SJCRH30 (cell line): ENCODE data around the gene PROCR. TPM values are rescaled to one million over a fixed set of nuclear protein-coding genes. Genes with fewer than 3 reads are reported as not detected.
"Not testable (repeated sequence)": the region's sequence is repeated elsewhere in the genome, so short reads cannot be mapped to it uniquely, and the experiment has no call there.

Experiments
- DNase-seq, 2 experiments: peaks; one replicate each; pipeline ENCODE4 v3.0.0-alpha.2; 2015 to 2020
- H3K27ac ChIP-seq: fragments of 250-450 bp; sonication (Bioruptor Pico); 2 replicates; pipeline ENCODE4 v1.5.1; 2020; ENCODE audit warnings: mild to moderate bottlenecking, moderate library complexity
- H3K27me3 ChIP-seq: fragments of 250-450 bp; sonication (Bioruptor Pico); 2 replicates; pipeline ENCODE4 v1.5.1; 2020; ENCODE audit warnings: mild to moderate bottlenecking, moderate library complexity
- H3K36me3 ChIP-seq: fragments of 250-450 bp; sonication (Bioruptor Pico); 2 replicates; pipeline ENCODE4 v1.5.1; 2020; ENCODE audit warnings: mild to moderate bottlenecking, moderate library complexity
- H3K4me1 ChIP-seq: fragments of 250-450 bp; sonication (Bioruptor Pico); 2 replicates; pipeline ENCODE4 v1.5.1; 2020; ENCODE audit warnings: mild to moderate bottlenecking, moderate library complexity
- H3K4me3 ChIP-seq: fragments of 250-450 bp; sonication (Bioruptor Pico); 2 replicates; pipeline ENCODE4 v1.5.1; 2020; ENCODE audit warnings: mild to moderate bottlenecking, moderate library complexity
- H3K9me3 ChIP-seq: fragments of 250-450 bp; sonication (Bioruptor Pico); replicated peaks from 2 replicates; pipeline ENCODE4 v1.5.1; 2020; ENCODE audit warnings: mild to moderate bottlenecking, moderate library complexity
- total RNA-seq: library from RNA; depleted of rRNA; stranded (reverse); fragments of >200 nt; shearing (Covaris generic); gene quantifications from 2 replicates; pipeline ENCODE4 v1.2.3, GENCODE V29; 2014

PROCR gene
- total RNA-seq, 1 experiment from 2014 or later = 9.0 TPM

GRCh38 chr20:35199740-35200139 lies 27.9 kb downstream of the PROCR start:
- Histone ChIP-seq H3K27me3 (no peaks in the 10 kb centered on the region), H3K27ac (no peak overlapping the region), H3K4me1 (no peaks in the 10 kb centered on the region), H3K36me3 (no peaks in the 10 kb centered on the region), H3K9me3 (peaks cover 10% of the 10 kb centered on the region), H3K4me3 (no peak overlapping the region)
- no peak for DNase-seq

GRCh38 chr20:35200267-35200666 lies 28.4 kb downstream of the PROCR start:
- peaks cover 10% of the 10 kb centered on the region for H3K9me3 ChIP-seq
- H3K4me1 ChIP-seq = no peaks in the 10 kb centered on the region
- H3K4me3 ChIP-seq = no peak overlapping the region
- no peaks in the 10 kb centered on the region for H3K36me3 ChIP-seq
- no peak for DNase-seq
- H3K27ac ChIP-seq = no peak overlapping the region
- no peaks in the 10 kb centered on the region for H3K27me3 ChIP-seq

GRCh38 chr20:35201467-35201866 lies 29.6 kb downstream of the PROCR start:
- H3K4me3 ChIP-seq, H3K27me3 ChIP-seq, H3K27ac ChIP-seq, H3K4me1 ChIP-seq, H3K36me3 ChIP-seq, H3K9me3 ChIP-seq, DNase-seq: not testable (repeated sequence)

DNA sequence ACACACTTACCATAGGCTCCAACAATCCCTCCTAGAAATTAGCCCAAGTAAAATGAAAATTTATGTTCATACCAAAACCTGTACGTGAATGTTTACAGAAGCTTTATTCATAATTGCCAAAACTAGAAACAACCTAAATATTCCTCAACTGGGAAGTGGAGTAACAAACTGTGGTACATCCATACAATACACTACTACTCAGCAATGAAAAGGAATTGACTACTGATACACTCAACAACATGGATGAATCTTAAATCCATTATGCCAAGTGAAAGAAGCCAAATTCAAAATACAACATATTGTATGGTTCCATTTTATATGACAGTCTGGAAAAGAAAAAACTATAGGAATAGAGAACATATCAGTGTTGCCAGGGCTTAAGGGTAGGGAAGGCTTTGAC lies 34.9 kb downstream of the PROCR start:
- no peak for DNase-seq
- no peaks in the 10 kb centered on the region; the same call in 1 of the 2 replicates for H3K9me3 ChIP-seq
- no peaks in the 10 kb centered on the region for H3K4me1 ChIP-seq
- no peak overlapping the region for H3K27ac ChIP-seq
- no peak overlapping the region for H3K4me3 ChIP-seq
- no peaks in the 10 kb centered on the region for H3K36me3 ChIP-seq
- H3K27me3 ChIP-seq = no peaks in the 10 kb centered on the region

DNA sequence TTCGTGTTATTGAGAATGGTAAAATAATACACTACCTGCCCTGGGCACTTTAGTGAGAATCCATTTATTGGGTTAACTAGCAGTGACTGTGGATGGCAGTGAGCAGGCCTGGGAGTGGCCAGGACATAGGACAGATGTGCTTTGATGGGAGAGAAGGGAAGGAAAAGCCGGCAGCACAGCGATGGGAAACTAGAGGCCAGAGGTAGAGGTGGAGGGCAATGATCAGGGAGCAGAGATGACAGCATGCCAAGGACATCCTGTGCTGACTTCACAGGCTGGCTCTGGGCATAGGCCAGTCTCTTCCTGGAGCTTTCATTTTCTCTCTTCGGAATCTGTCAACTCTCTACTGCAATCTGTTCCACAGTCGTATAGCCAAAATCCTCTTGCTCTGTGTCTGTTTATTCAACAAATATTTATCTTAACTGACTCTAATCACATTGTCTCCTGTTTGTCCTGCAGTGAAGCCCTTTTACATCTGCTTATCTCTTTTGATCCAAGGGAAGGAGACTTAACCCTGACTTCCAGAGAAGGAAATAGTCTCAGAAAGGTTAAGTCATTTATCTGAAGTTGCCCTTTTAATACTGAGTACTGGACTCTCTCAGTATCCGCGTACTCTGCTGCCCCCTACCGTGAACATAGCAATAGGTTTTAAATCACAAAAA lies 36.2 kb downstream of the PROCR start:
- Histone ChIP-seq H3K27ac (no peak overlapping the region), H3K9me3 (no peaks in the 10 kb centered on the region; the same call in 1 of the 2 replicates), H3K4me1 (no peaks in the 10 kb centered on the region), H3K36me3 (no peaks in the 10 kb centered on the region), H3K27me3 (no peaks in the 10 kb centered on the region), H3K4me3 (no peak overlapping the region)
- DNase-seq = peak; percentile 84 to 93

DNA sequence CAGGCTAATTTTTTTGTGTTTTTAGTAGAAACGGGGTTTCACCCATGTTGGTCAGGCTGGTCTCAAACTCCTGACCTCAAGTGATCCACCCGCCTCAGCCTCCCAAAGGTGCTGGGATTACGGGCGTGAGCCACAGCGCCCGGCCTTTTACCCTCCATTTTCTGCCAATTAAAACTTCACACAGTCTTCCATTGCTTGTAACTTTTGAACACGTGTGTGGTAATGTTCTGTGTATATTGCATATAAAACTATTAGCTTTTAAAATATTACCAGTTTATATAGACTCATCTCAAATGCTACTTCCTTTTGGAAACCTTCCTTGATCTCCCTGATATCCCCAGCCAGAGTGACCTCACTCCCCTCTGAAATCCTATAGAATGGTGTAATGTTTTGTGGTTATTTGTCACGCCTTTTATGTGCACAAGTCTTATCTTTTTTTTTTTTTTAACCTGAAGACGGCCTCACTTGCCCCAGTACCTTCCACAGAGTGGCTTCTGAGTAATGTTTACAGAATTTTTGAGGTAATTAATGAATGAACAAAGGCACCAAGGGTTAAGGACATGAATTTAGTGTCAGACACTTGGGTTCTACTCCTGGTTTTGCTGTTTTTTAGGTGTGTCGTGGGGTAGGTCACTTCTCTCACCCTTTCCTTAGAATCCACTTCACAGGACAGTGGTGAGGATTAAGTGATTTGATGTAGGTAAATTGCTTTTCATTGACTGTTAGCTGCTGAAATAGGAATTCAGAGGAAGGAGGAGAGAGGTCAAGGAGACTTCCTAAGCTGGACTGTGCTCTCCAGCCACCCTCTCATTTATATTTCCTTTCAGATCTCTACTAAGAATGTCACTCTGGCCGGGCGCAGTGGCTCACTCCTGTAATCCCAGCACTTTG lies 43.4 kb downstream of the PROCR start:
- H3K36me3 ChIP-seq = no peaks in the 10 kb centered on the region
- H3K27ac ChIP-seq = peak overlapping the region; percentile 20
- H3K9me3 ChIP-seq = no peaks in the 10 kb centered on the region
- H3K4me1 ChIP-seq = peaks cover 9% of the 10 kb centered on the region
- no peaks in the 10 kb centered on the region for H3K27me3 ChIP-seq
- no peak overlapping the region for H3K4me3 ChIP-seq
- peak; percentile 48 to 65 for DNase-seq

GRCh38 chr20:35216541-35216940 lies 44.7 kb downstream of the PROCR start:
- H3K9me3 ChIP-seq = no peaks in the 10 kb centered on the region
- no peak overlapping the region for H3K27ac ChIP-seq
- H3K4me1 ChIP-seq = peaks cover 9% of the 10 kb centered on the region
- DNase-seq = no peak
- H3K36me3 ChIP-seq = no peaks in the 10 kb centered on the region
- no peaks in the 10 kb centered on the region for H3K27me3 ChIP-seq
- no peak overlapping the region for H3K4me3 ChIP-seq

- no peaks in the 10 kb centered on the region for H3K36me3 ChIP-seq
- H3K27me3 ChIP-seq = 0 out of 2 replicates have a peak, but pooled peaks cover under 1% of the 10 kb centered on the region
- no peak for DNase-seq
- no peak overlapping the region for H3K27ac ChIP-seq
- no peaks in the 10 kb centered on the region for H3K4me1 ChIP-seq
- H3K9me3 ChIP-seq = no peaks in the 10 kb centered on the region
- H3K4me3 ChIP-seq = no peak overlapping the region
Observed at GRCh38 chr20:35223941-35224340, 52.1 kb downstream of the PROCR start.

- no peak overlapping the region for H3K27ac ChIP-seq
- no peaks in the 10 kb centered on the region for H3K36me3 ChIP-seq
- DNase-seq = no peak
- H3K4me3 ChIP-seq = no peak overlapping the region
- no peaks in the 10 kb centered on the region for H3K9me3 ChIP-seq
- H3K4me1 ChIP-seq = no peaks in the 10 kb centered on the region
- 0 out of 2 replicates have a peak, but pooled peaks cover 4% of the 10 kb centered on the region for H3K27me3 ChIP-seq
Observed at GRCh38 chr20:35224536-35224935, 52.7 kb downstream of the PROCR start.

- DNase-seq = no peak
- H3K36me3 ChIP-seq = no peaks in the 10 kb centered on the region
- peaks cover 10% of the 10 kb centered on the region; the same call in 1 of the 2 replicates for H3K27me3 ChIP-seq
- H3K4me3 ChIP-seq = no peak overlapping the region
- H3K9me3 ChIP-seq = no peaks in the 10 kb centered on the region
- no peaks in the 10 kb centered on the region for H3K4me1 ChIP-seq
- no peak overlapping the region for H3K27ac ChIP-seq
Observed at GRCh38 chr20:35225319-35226125, 53.6 kb downstream of the PROCR start.

DNA sequence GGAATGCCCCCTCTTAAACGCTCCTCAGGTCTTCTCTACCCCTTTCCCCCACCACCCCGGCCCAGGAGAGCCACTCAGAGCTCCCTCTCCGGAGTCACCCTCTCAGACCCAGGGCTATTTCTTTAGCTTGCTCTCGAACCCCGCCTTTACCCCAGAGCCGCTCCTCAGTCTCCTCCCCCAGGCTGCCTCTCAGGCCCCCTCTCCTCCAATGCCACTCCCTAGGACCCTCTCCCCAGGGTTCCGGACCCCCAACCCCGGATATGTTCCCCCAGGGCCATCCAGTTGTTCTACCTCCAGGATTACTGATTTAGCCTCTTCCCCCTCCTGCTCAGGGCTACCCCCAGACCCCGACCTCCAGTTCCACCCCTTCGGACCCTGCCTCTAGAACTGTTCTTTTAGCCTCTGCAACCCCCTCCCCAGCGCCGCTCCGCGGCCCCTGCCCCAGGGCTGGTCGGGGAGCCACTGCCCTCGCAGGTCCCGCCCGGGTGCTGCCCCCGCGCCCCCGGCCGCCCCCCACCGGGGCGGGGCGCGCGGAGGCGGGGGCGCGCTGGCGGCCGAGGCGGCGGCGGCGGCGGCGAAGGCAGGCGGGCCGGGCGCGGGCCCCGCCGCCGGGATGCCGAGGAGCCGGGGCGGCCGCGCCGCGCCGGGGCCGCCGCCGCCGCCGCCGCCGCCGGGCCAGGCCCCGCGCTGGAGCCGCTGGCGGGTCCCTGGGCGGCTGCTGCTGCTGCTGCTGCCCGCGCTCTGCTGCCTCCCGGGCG lies 54.4 kb downstream of the PROCR start, which contains the start of gene MMP24:
Gene MMP24, plus strand, starts transcription at position 565 of the 758 bp plus-strand sequence. Its CDS starts 49 bp downstream, at position 614.
- H3K4me3 ChIP-seq = no peak within 1 kb of the TSS
- H3K27me3 ChIP-seq = peaks cover 10% of the 10 kb centered on the region; the same call in 1 of the 2 replicates
- no peak for DNase-seq
- no peaks in the 10 kb centered on the region for H3K9me3 ChIP-seq
- no peaks in the 10 kb centered on the region for H3K4me1 ChIP-seq
- no peaks in the 10 kb centered on the region for H3K36me3 ChIP-seq
- H3K27ac ChIP-seq = no peak within 1 kb of the TSS
